Measurements from ENCODE around the gene TAC1.
"Not testable (repeated sequence)": the region's sequence is repeated elsewhere in the genome, so short reads cannot be mapped to it uniquely, and the experiment has no call there.

TAC1 gene

GRCh38 chr7:97770850-97771249, 39.0 kb downstream of the TAC1 start:
- no peak overlapping the region for H3K27ac ChIP-seq (ENCODE audit: poor library complexity, severe bottlenecking)
- DNase-seq (ENCODE audit: low spot score), result no peak
- TF ChIP-seq, protein P1, sequence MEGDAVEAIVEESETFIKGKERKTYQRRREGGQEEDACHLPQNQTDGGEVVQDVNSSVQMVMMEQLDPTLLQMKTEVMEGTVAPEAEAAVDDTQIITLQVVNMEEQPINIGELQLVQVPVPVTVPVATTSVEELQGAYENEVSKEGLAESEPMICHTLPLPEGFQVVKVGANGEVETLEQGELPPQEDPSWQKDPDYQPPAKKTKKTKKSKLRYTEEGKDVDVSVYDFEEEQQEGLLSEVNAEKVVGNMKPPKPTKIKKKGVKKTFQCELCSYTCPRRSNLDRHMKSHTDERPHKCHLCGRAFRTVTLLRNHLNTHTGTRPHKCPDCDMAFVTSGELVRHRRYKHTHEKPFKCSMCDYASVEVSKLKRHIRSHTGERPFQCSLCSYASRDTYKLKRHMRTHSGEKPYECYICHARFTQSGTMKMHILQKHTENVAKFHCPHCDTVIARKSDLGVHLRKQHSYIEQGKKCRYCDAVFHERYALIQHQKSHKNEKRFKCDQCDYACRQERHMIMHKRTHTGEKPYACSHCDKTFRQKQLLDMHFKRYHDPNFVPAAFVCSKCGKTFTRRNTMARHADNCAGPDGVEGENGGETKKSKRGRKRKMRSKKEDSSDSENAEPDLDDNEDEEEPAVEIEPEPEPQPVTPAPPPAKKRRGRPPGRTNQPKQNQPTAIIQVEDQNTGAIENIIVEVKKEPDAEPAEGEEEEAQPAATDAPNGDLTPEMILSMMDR (IDR thresholded peaks at IDR 0.05; ENCODE audit: poor library complexity, severe bottlenecking), result no peak

DNA sequence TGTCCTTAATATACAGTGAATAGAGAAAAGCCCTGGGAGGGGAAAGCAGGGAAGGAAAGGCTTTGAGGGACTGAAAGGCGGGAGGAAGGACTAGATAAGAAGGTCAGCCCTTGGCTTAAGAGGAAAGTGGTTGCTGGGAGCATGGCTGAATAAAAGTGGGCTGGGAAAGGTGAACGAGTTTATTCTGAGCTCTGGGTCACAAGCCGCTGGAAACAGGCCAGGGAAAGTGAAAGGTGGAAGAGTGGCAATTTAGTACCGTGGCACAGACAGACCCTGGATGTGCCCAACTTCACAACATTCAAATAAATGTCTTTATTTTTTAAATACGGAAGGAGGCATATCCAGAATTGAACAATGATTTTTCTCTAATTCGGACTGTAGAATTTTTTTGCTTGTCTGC, 39.7 kb downstream of the TAC1 start:
- no peak for DNase-seq (ENCODE audit: low spot score)
- TF ChIP-seq, protein P1 (IDR thresholded peaks at IDR 0.05; ENCODE audit: poor library complexity, severe bottlenecking), result no peak

More at GRCh38 chr7:97770850-97771249, 39.0 kb downstream of the TAC1 start:
- no peaks in the 10 kb centered on the region for H3K36me3 ChIP-seq (ENCODE audit: low read depth)
- no peaks in the 10 kb centered on the region for H3K27me3 ChIP-seq (ENCODE audit: insufficient read depth, poor library complexity, severe bottlenecking)
- ATAC-seq (ENCODE audit: low read depth), result no peak
- no peak overlapping the region for H3K4me3 ChIP-seq (ENCODE audit: severe bottlenecking)
- no peaks in the 10 kb centered on the region for H3K9me3 ChIP-seq (ENCODE audit: severe bottlenecking)
- H3K4me1 ChIP-seq (ENCODE audit: insufficient read depth, poor library complexity, severe bottlenecking), result no peaks in the 10 kb centered on the region

GRCh38 chr7:97772045-97772901, 40.4 kb downstream of the TAC1 start:
- Histone ChIP-seq H3K4me3 (ENCODE audit: severe bottlenecking) (no peak overlapping the region), H3K27ac (ENCODE audit: poor library complexity, severe bottlenecking) (no peak overlapping the region), H3K9me3 (ENCODE audit: severe bottlenecking) (no peaks in the 10 kb centered on the region), H3K27me3 (ENCODE audit: insufficient read depth, poor library complexity, severe bottlenecking) (no peaks in the 10 kb centered on the region), H3K4me1 (ENCODE audit: insufficient read depth, poor library complexity, severe bottlenecking) (no peaks in the 10 kb centered on the region), H3K36me3 (ENCODE audit: low read depth) (no peaks in the 10 kb centered on the region)
- no peak for DNase-seq (ENCODE audit: low spot score)
- TF ChIP-seq, protein P1 (IDR thresholded peaks at IDR 0.05; ENCODE audit: poor library complexity, severe bottlenecking), result no peak
- ATAC-seq (ENCODE audit: low read depth), result no peak

More for the DNA sequence above, 39.7 kb downstream of the TAC1 start:
- Histone ChIP-seq H3K4me3 (ENCODE audit: severe bottlenecking) (no peak overlapping the region), H3K27me3 (ENCODE audit: insufficient read depth, poor library complexity, severe bottlenecking) (no peaks in the 10 kb centered on the region), H3K4me1 (ENCODE audit: insufficient read depth, poor library complexity, severe bottlenecking) (no peaks in the 10 kb centered on the region), H3K27ac (ENCODE audit: poor library complexity, severe bottlenecking) (no peak overlapping the region), H3K36me3 (ENCODE audit: low read depth) (no peaks in the 10 kb centered on the region), H3K9me3 (ENCODE audit: severe bottlenecking) (no peaks in the 10 kb centered on the region)
- ATAC-seq (ENCODE audit: low read depth), result no peak

- not testable (repeated sequence) for H3K9me3 ChIP-seq (ENCODE audit: severe bottlenecking); ATAC-seq (ENCODE audit: low read depth); H3K27ac ChIP-seq (ENCODE audit: poor library complexity, severe bottlenecking); DNase-seq (ENCODE audit: low spot score); H3K4me1 ChIP-seq (ENCODE audit: insufficient read depth, poor library complexity, severe bottlenecking); H3K27me3 ChIP-seq (ENCODE audit: insufficient read depth, poor library complexity, severe bottlenecking); H3K36me3 ChIP-seq (ENCODE audit: low read depth); H3K4me3 ChIP-seq (ENCODE audit: severe bottlenecking)
Measured at GRCh38 chr7:97786398-97786797, 54.5 kb downstream of the TAC1 start.

All from RWPE2 (cell line).